ENCODE data around the gene LBX1.

GRCh38 chr10:101261702-101262101 is 32.4 kb upstream of the LBX1 start:
- TF ChIP-seq RAD21 (IDR thresholded peaks at IDR 0.05; ENCODE audit: low read length) (no peak), CTCF (conservative IDR thresholded peaks at IDR 0.05; ENCODE audit: low read depth, low read length) (no peak), POLR2A (IDR thresholded peaks at IDR 0.05; ENCODE audit: low read depth, low read length) (no peak), CHD1 (IDR thresholded peaks at IDR 0.05; ENCODE audit: low read depth, low read length) (no peak), RCOR1 (IDR thresholded peaks at IDR 0.05; ENCODE audit: insufficient replicate concordance, low read length) (no peak), CEBPB (IDR thresholded peaks at IDR 0.05; ENCODE audit: low read depth, low read length) (no peak), NFE2L2 (IDR thresholded peaks at IDR 0.05; ENCODE audit: low read depth, low read length) (no peak), MAFK (IDR thresholded peaks at IDR 0.05; ENCODE audit: low read depth, low read length) (no peak), SMC3 (IDR thresholded peaks at IDR 0.05; ENCODE audit: low read depth, low read length) (no peak)

Data from IMR-90 (cell line).